ENCODE results near the gene ABCA4. TPM values are rescaled to one million over a fixed set of nuclear protein-coding genes. Genes with fewer than 3 reads are reported as not detected.

Gene ABCA4
- polyA plus RNA-seq, 5 donors: 0.73 to 1.9 (median 0.81) TPM

- no peak for DNase-seq
Observed at GRCh38 chr1:94084085-94084484, 36.9 kb downstream of the ABCA4 start.

- DNase-seq: no peak
Observed at GRCh38 chr1:94083681-94084080, 37.3 kb downstream of the ABCA4 start.

- no peak for DNase-seq
Observed at GRCh38 chr1:94081566-94082344, 39.2 kb downstream of the ABCA4 start.

GRCh38 chr1:94079989-94080388, 41.0 kb downstream of the ABCA4 start:
- DNase-seq: no peak

GRCh38 chr1:94079080-94079940, 41.6 kb downstream of the ABCA4 start:
- no peak for DNase-seq

- no peak for DNase-seq
Observed at GRCh38 chr1:94072840-94073522, 48.0 kb downstream of the ABCA4 start.

GRCh38 chr1:94071976-94072375, 49.0 kb downstream of the ABCA4 start:
- DNase-seq: no peak

- no peak for DNase-seq
Observed at GRCh38 chr1:94071391-94071790, 49.6 kb downstream of the ABCA4 start.

GRCh38 chr1:94070865-94071264, 50.1 kb downstream of the ABCA4 start:
- no peak for DNase-seq

- DNase-seq: no peak
Observed at GRCh38 chr1:94069919-94070285, 51.0 kb downstream of the ABCA4 start.

GRCh38 chr1:94068999-94069918, 51.7 kb downstream of the ABCA4 start:
- peak; percentile 64 for DNase-seq

GRCh38 chr1:94068096-94068998, 52.6 kb downstream of the ABCA4 start:
- DNase-seq: no peak

GRCh38 chr1:94067196-94067595, 53.8 kb downstream of the ABCA4 start:
- DNase-seq: no peak

GRCh38 chr1:94063379-94063778, 57.6 kb downstream of the ABCA4 start:
- peak; percentile 65 to 72 for DNase-seq

- peak; percentile 50 to 58 for DNase-seq
Observed at GRCh38 chr1:94061513-94062443, 59.2 kb downstream of the ABCA4 start.

- no peak for DNase-seq
Observed at GRCh38 chr1:94060720-94061119, 60.2 kb downstream of the ABCA4 start.

- no peak for DNase-seq
Observed at GRCh38 chr1:94058766-94059165, 62.2 kb downstream of the ABCA4 start.

- no peak for DNase-seq
Observed at GRCh38 chr1:94056996-94057395, 64.0 kb downstream of the ABCA4 start.

- no peak for DNase-seq
Observed at GRCh38 chr1:94056171-94056570, 64.8 kb downstream of the ABCA4 start.
